ENCODE data around the gene CLHC1.

- TF ChIP-seq CTCF (IDR thresholded peaks at IDR 0.05; ENCODE audit: low read length) (no peak), EZH2phosphoT487 (IDR thresholded peaks at IDR 0.05; ENCODE audit: low read length) (no peak)
Observed at GRCh38 chr2:55268288-55268906, 36.3 kb upstream of the CLHC1 start.
